G401 (cell line): Measurements from ENCODE around the gene IQSEC1. TPM values are rescaled to one million over a fixed set of nuclear protein-coding genes. Genes with fewer than 3 reads are reported as not detected.

Experiments
- DNase-seq: peaks from one replicate; pipeline ENCODE4 v3.0.0-alpha.2; 2015; ENCODE audit warnings: low spot score
- in situ Hi-C: cut with HindIII; loops from 2 replicates; pipeline ENCODE4 v1.10.0; 2016; ENCODE audit warnings: low sequenced_read_pairs, mixed read lengths
- total RNA-seq: library from RNA; depleted of rRNA; stranded (reverse); fragments of >200 nt; shearing (Covaris generic); gene quantifications from 2 replicates; pipeline ENCODE4 v1.2.3, GENCODE V29; 2014

Gene IQSEC1
- total RNA-seq, 1 experiment from 2014 or later: 10.7 TPM

DNA sequence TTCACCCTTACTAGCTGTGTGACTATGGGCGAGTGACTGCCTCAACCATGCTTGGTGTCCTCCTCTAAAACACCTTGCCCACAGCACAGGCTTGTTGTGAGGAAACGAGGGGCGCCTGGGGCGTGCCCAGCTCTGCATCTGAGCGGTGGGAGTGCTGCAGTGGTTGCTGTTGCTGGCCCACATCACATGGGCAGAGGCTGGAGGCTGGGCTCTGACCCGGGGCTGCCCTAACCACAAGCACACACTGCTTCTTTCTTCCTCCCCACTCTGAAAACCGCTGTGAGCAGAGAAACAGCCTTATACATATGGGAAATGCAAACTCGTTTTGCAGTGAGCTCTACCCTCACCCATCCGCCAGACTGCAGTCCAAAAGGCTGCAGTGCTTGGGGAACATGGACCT, 157.1 kb downstream of the IQSEC1 start:
- DNase-seq: no peak
- in situ Hi-C loops: no loop called here

DNA sequence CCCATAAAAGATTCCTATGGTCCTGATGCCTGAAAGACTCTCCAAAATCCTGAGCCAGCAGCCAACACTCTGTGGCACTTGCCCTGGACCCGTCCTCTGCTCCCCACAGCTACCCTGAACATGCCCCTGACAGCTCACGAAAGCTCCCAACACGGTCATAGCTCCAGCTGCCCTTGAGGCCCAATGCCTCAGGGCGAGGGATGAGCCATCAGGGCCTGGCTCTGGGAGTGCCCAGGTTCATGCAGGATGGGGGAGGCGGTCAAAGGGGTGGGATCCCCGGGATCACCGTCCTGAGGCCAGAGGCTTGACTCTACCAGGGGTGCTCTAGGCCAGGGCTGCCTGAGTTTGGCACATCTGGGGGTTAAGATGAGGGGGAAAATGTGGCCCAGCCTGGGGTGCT, 159.1 kb downstream of the IQSEC1 start:
- no peak for DNase-seq
- in situ Hi-C loops: no loop called here

DNA sequence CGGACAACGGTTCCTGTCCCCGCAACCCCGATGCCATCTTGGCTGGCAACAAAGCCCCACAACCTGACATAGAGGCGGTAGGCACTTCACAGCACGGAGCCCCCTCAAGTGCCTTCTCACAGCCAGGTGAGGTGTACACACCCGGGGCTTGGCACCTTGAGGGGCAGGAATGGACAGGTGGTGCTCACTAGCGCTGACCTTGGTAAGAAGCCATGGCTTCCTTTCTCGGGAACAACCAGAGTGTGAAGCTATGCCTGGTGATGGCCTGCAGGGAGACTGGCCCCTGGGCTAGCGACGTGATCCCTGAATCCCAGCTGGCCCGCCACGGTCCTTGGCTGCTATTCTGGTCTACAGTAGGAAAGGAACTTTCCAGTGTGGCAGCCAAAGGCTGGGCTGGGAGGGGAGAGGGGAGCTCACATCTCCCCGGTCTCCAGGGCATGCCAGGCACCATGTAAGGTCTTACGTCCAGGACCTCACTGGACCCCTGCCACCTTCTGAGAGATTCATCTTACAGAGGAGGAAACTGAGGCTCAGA, 161.3 kb downstream of the IQSEC1 start:
- in situ Hi-C loops: no loop called here
- no peak for DNase-seq

DNA sequence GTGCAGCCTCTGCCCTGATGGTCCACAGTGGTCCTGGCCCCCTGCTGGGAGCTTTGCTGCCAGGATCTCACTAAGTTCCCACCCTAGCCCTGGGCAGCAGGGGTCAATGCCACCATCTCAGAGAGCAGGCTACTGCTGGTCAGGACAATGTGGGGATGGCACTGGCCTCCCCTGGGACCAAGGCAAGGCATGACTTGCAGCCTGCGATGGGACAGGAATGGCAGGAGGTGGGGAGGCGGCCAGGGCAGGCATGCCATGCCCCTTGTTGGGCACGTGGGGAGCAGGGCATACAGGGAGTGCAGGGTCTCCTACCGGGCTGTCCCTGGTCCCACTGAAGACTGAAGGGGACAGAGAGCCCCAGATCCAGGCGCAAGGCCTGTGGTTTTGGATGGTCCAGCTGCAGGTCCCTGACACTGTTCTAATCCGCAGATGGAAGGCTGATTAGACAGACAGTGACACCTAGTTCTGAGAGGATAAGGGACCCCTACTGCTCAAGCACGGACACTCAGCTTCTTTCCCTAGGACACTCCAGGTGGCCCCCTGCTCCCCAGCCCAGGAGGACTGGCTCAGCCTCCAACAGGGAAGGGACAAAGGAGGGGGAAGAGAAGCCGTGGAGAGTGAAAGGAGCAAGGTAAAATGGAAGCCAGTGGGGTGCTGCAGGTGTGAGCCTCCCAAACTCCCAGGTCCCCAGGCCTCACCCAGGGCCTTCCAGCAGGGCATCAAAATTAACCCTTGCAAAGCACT, 162.7 kb downstream of the IQSEC1 start:
- in situ Hi-C loops: no loop called here
- DNase-seq: no peak

DNA sequence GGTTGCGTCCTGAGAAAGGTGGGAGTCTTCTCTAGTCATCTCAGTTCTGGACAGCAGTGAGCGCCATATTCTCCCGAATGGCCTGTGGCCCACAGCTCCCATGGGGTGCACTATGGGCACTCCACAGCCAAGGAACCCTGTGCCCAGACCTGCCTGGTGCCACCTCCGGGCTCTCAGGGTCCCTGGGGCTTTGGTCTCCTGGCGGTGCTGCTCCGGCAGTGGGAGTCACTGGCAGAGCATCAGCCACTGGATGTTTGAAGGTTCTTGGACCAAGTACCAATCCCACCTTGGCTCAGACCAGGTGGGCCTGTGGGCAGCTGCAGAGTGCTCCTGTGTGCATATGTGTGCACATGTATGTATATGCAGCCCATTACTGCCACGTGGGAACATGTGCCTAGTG, 163.5 kb downstream of the IQSEC1 start:
- DNase-seq: no peak
- in situ Hi-C loops: no loop called here

DNA sequence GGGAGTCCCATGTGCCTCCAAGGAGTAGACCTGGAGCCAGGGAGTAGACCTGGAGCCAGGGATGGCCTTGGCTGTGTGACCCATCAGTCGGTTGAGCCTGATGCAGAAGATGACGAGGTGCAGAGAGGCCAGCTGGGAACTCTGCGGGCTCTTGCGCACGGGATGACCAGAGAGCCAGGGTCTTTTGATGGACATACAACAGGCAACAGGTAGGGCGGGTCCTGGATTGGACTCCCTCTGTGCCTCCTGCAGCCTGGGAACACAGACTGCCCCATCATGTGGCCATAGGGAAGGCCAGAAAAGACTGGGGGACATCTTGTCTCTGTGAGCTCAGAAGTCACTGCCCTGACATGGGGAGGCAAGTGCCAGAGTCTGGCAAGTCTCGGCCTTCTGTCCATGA, 164.4 kb downstream of the IQSEC1 start:
- in situ Hi-C loops: no loop called here
- no peak for DNase-seq

DNA sequence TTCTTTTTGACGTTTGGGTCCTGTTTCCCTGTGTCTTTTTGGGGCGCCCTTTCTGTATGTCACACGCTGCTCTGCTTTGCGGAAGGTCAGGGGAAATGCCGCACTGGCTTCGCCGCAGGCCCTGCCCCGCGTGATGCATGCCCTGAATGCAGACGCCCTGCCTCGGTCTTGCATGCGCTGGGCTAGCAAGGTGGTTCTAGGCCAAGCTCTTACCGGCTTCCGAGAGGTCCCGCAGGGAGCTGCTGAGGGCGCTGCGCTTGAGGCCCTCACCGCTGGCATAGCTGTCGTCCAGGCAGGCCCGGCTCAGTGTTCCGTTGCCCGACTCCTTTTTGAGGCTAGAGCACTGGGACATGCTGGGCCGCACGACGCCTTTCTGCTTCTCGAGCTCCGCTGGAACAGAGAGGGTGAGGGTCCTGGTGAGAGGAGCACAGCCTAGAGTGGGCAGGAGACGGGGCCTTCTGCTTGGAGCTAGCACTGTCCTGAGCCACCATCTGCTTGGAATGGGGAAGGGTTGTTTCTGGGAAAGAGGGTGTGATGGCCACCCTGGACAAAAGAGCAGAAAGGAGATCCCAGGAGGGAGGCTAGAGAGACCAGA, 165.0 kb downstream of the IQSEC1 start:
- in situ Hi-C loops: no loop called here
- no peak for DNase-seq

DNA sequence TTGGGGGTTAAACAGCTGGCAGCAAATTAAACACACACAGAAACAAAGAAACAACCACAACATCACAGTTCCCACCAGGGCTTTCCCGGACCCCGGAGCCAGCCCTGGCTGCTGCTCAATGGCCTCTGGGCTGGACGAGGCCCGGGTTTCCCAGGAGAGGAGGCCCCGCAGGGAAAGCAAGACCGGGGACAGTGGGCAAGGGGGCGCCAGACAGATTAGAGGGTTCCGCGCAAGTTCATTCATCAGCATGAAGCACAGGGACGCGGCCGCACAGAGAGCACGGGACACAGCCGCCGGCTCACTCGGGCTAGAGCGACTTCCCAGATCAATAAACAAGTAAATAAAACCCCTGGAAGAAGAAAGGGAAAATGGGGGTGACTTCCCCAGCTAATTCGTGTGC, 165.5 kb downstream of the IQSEC1 start:
- in situ Hi-C loops: no loop called here

DNA sequence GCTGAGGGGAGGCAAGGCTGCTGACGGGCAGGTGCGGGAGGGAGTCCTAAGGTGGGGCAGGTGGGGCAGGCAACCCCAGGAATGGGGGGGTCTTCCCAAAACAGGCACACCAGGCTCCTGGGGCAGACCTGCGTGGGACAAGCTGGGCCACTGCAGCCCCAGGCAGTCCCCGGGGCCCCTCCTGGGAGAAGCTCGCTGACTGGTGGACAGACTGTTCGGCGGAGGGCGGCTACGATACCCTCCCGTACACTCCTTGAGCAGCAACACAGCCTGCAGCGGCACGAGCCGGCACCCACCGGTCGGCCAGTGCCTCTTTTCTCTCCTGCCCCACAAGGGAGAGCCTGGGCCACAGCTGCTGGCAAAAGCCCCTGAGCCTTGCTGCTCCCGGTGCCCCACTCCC, 165.9 kb downstream of the IQSEC1 start:
- in situ Hi-C loops: no loop called here
- DNase-seq: no peak

More for the DNA sequence above, 165.5 kb downstream of the IQSEC1 start:
- no peak for DNase-seq

DNA sequence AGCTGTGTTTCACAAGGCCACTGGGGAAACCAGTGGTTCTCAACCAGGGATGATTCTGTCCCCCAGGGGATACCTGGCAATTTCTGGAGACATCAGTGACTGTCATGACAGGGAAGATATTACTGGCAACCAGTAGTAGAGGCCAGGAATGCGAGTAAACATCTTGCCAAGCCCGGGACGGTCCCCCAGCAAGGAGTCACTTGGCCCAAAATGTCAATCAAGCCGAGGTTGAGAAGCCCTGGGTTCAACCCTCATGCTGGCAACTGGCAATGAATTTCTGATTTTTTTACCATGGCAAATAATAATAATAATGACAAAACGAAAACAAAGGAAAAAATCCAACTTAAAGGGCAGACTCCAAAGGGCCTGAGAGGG, 166.3 kb downstream of the IQSEC1 start:
- no peak for DNase-seq
- in situ Hi-C loops: no loop called here

DNA sequence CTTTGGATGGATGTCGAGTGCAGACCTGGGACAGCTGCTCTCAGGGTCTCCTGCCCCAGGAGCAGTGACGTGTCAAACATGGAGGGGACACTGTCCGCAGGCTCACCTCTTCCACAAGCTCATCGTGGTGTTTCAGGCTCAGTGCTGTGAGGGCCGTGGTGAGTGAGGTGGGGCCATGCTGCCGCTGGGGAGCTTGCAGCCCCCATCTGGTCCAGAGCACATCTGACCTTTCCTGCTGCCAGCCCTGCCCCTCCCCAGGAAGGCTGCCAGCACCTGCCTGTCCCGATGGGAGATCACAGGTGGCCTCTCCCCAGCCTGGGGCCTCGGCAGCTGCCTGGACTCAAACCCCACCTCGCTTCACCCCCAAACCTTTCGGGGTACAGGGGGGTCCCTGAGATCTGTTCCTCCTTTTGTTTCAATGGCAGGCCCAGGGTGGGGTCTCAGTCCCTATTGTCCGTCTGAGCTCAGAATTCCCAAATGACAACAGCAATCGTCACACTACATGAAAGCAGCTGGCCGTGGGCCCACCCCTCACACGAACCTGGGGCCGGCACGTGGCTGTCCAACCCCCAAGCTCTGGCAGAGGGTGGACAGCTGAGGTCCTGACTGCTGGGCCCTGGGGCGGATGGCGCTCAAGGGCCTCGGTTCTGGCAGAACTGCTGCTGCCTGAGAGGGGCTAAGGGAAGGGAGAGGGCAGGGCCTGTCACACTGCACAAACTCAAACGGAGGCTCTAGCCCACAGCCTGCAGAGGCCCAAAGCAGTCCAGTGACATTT, 166.9 kb downstream of the IQSEC1 start:
- no peak for DNase-seq
- in situ Hi-C loops: no loop called here

DNA sequence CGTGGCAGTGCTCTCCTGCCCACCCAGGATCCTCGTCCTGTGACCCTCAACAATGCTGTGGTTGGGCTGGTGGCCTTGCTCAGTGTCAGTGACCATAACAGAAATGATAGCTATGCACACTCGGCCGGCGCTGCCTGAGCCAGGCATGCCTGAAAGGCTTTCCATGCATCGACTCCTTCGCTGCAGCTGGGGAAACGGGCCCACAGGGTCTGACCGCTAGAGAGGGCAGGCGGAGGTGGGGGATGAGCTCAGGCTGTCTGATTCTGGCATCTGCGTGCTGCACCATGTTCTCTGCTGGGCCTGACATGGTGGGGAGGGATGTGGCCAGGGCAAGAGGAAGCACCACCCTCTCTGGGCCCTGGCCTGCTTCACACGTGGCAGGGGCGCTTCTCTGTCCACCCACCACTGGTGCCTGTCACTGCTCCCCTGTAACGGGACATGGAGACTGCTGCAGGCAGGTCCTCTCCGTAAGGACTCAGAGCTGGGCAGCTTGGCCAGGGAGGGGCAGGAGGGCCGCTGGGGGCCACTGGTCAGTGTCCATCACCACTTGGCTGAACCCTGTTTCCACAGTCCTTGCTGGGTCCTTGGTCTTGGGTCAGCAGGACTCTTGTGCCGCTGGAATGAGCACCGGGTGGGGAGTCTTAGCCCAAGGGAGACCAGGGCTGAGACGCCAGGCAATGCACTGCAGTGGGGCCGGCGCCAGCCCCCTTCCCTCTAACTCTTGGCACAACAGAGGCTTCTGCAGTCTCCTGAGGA, 167.7 kb downstream of the IQSEC1 start:
- in situ Hi-C loops: no loop called here
- no peak for DNase-seq

DNA sequence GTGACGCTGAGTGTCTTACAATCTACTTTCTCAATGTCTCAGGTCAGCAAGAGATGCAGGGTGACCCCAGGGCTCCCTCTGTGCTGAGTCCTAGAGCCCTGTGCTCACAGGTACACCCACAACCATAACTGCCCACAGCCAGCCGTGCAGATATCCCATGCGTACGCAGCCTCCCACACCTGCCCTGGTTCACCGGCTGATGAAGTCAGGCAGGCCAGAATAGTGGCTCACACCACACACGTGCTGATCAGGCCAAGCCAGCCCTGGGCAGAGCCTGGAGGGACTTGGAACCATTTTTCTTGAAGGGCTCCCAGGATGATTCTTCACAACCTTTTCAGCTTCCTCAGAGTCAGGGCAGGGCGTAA, 168.3 kb downstream of the IQSEC1 start:
- no peak for DNase-seq
- in situ Hi-C loops: no loop called here

DNA sequence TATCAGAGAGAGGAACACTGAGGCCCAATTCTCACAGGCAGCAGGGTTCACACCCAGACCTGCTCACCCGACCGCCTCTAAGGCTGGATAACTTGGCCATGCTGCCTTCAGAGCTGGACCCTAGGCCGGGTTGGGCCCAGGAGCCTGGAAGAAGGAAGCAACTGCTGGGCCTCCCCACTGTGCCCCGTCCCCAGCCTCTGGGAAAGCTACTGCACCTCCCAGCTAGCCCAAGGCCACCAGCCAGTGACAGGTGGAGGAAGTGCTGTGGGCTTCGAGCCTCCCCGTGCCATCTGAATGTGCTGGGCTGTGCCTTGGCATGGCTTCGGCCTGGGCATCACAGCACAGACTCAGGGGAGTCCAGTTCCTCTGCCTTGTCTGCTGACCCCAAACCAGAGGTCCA, 169.3 kb downstream of the IQSEC1 start:
- DNase-seq: no peak
- in situ Hi-C loops: no loop called here

DNA sequence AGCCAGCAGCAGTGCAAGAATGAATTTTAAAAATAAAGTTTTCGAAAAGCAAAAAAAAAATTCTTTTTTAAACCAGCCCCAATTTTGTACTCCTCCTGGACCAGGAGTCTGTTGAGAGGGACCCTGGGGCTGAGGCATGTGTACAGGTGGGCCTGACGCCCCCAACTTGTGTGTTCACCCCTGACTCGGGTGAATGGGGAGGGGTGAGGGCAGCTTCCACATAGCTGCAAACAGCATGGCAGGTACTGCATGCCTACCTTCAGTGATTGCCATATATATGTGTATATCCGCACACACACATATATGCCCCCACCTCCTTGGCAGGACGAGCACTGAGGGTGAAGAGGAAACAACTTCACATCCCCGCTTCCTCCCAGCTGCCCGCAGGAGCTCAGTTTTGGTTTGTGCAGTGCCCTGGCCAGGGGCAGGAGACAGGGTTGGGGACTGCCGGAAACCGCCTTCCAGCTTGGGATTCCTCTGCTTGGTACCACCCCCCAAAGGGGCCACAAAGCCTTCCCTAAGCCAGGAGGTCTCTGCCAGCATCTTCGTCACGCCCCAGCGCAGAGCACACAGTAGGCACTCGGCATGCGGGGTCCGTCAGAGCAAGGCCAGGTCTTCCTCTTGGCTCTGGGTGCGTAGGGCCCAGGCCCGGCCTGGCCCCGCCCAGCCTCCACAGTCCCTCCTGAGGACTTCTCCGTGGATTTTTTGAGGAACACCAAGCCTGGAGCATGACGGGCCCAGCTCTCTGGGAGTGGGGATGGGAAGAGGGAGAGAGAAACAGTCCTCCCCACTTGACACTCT, 170.0 kb downstream of the IQSEC1 start:
- in situ Hi-C loops: no loop called here
- no peak for DNase-seq

DNA sequence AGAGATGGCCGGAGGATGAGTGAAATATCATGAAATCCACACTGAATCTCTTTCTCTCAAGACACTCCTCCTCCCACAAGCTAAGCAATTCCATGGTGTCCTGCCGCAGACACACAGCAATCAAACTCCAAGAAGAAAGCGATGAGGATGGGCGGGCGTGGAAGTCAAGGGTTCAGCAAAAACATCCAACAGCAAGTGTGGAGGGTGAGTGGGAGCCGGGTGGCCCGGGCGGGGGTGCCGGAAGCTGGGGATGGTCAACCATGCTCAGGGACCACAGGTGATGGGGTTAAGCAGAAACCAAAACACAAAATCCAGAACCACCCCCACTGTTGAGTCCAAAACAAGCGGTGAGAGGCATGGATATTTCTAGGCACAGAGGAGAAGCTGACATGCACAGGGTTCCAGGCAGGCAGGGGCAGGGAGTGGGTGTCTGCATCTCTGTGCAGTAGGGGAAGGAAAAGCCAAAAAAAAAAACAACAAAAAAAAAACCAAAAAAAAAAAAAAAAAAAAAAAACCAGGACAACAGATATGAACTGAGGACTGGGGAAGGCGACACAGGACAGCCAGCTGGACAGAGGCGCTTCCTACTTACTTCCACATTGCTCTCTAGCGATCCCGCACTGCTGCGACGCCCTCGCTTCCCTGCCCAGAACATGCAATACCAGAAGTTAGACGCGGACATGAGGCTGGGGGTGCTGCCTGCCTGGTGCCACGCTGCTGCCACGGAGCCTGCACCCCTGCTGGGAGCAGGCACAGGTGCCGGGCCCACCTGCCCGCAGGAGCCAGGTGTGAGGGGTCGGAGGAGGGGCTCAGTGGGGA, 170.8 kb downstream of the IQSEC1 start:
- in situ Hi-C loops: no loop called here
- no peak for DNase-seq

DNA sequence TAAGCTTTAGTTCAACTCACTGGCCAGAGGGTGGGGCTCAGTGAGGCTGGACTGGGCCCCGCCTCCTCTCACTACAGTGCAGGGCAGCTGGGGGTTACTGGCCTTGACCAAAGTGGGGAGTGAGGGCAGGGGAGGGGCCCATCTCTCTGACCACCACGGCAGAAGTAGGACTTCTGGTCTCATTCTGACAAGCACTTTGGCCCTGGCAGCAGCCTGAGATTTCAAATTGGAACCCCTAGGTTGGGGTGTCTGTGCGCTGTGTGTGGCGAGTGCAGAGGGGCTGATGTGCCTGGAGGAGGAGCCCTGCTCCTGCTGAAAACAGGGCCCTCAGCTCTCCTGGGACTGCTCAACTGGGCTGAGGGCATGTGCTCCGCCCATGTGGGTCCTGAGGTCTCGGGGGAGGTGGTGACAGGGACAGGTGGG, 171.6 kb downstream of the IQSEC1 start:
- in situ Hi-C loops: no loop called here
- no peak for DNase-seq

DNA sequence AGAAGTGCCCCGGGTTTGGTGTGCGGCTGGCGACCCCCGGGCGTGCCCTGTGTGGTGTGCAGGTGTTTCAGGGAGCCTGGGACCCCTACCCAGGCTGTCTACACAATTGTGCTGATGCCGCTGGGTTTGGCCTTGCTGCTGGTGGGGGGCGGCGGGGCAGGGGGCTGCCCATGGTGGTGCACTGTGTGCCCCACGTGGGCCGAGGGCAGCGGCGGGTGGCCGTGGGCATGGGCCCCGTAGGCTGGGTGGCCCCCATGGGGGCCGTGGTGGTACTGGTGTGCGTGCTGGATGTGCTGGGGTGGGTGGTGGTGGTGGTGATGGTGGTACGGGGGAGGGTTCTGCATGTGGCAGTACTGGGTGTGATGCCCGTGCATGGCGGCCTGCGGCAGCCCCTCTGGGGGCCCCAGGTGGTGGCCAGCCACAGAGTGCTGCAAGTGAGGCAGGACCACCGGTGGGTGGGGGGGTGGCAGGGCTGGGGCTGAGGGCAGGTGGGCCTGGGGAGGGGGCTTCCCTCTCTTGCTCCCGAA, 172.3 kb downstream of the IQSEC1 start:
- in situ Hi-C loops: no loop called here
- DNase-seq: no peak
